GM21390 (cell line): Measurements from ENCODE around the gene DISP1.

Experiments
- ATAC-seq: cut with Tn5 transposase; IDR thresholded peaks from one replicate; pipeline ENCODE4 v1.9.1; 2021; ENCODE audit not compliant: unreplicated experiment

Gene DISP1

DNA sequence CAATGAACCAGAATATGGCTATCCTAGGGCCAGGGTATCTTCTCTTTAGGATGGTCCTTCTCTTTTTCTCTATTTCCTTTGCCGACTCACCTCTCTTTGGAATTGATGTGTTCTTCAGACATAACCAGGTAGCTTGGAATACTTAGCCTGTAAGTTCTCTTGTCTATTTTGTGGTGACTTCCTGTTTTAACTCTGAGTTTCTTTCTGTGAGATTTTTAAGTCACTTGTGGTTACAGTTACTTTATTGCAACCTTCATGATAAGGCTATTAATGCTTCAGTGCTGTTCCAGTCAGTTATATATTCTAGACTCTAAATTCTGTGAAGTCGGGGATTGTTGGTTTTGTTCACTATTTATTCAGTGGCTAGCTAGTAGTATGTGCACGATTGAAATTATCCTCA lies 46.2 kb downstream of the DISP1 start:
- no peak for ATAC-seq
